Measurements from ENCODE around the gene RFT1. TPM values are rescaled to one million over a fixed set of nuclear protein-coding genes. Genes with fewer than 3 reads are reported as not detected.

The RFT1 gene
- total and polyA plus RNA-seq, 5 donors = 7.0 to 12.9 (median 12.4) TPM

- Histone ChIP-seq H3K9me3 (ENCODE audit: control insufficient read depth, low read length) (no peaks in the 10 kb centered on the region), H3K4me1 (ENCODE audit: control insufficient read depth, insufficient read depth, low read length) (no peaks in the 10 kb centered on the region), H3K4me3 (ENCODE audit: low read length) (no peak overlapping the region), H3K27me3 (ENCODE audit: control insufficient read depth, insufficient read depth) (no peaks in the 10 kb centered on the region), H3K27ac (ENCODE audit: low read length) (peak overlapping the region; percentile 82)
- intact Hi-C loops (cut with DNase I) = no loop called here
- whole genome bisulfite sequencing = 45% methylated on average over 8 of the region's 8 CpGs
- peak; percentile 65 to 68 for ATAC-seq
- DNase-seq = peak; percentile 71 to 89 (median 88)
Measured at GRCh38 chr3:53083521-53083920, 46.7 kb downstream of the RFT1 start.

- DNase-seq (no peak), ATAC-seq (no peak)
- 82% methylated on average over 8 of the region's 8 CpGs for WGBS
- Histone ChIP-seq H3K27me3 (ENCODE audit: control insufficient read depth, insufficient read depth) (no peaks in the 10 kb centered on the region), H3K9me3 (ENCODE audit: control insufficient read depth, low read length) (no peaks in the 10 kb centered on the region), H3K27ac (ENCODE audit: low read length) (no peak overlapping the region), H3K4me1 (ENCODE audit: control insufficient read depth, insufficient read depth, low read length) (no peaks in the 10 kb centered on the region), H3K4me3 (ENCODE audit: low read length) (no peak overlapping the region)
- intact Hi-C loops (cut with DNase I) = no loop called here
Measured at GRCh38 chr3:53082736-53083135, 47.5 kb downstream of the RFT1 start.

GRCh38 chr3:53081318-53081717, 48.9 kb downstream of the RFT1 start:
- Histone ChIP-seq H3K27ac (ENCODE audit: low read length) (no peak overlapping the region), H3K9me3 (ENCODE audit: control insufficient read depth, low read length) (no peaks in the 10 kb centered on the region), H3K4me1 (ENCODE audit: control insufficient read depth, insufficient read depth, low read length) (no peaks in the 10 kb centered on the region), H3K27me3 (ENCODE audit: control insufficient read depth, insufficient read depth) (no peaks in the 10 kb centered on the region), H3K4me3 (ENCODE audit: low read length) (no peak overlapping the region)
- 90% methylated on average over 5 of the region's 5 CpGs for WGBS
- intact Hi-C loops (cut with DNase I) = no loop called here
- no peak for ATAC-seq
- DNase-seq = no peak

- no peaks in the 10 kb centered on the region for H3K9me3 ChIP-seq (ENCODE audit: control insufficient read depth, low read length)
- no peaks in the 10 kb centered on the region for H3K4me1 ChIP-seq (ENCODE audit: control insufficient read depth, insufficient read depth, low read length)
- WGBS = 84% methylated on average over 7 of the region's 7 CpGs
- H3K4me3 ChIP-seq (ENCODE audit: low read length) = no peak overlapping the region
- no peak for DNase-seq
- no peak overlapping the region for H3K27ac ChIP-seq (ENCODE audit: low read length)
- ATAC-seq = no peak
- no peaks in the 10 kb centered on the region for H3K27me3 ChIP-seq (ENCODE audit: control insufficient read depth, insufficient read depth)
- intact Hi-C loops (cut with DNase I) = no loop called here
Measured at GRCh38 chr3:53080612-53081205, 49.5 kb downstream of the RFT1 start.

GRCh38 chr3:53079791-53080555, 50.3 kb downstream of the RFT1 start:
- H3K27me3 ChIP-seq (ENCODE audit: control insufficient read depth, insufficient read depth) = no peaks in the 10 kb centered on the region
- DNase-seq (no peak), ATAC-seq (no peak)
- no peak overlapping the region for H3K4me3 ChIP-seq (ENCODE audit: low read length)
- H3K4me1 ChIP-seq (ENCODE audit: control insufficient read depth, insufficient read depth, low read length) = no peaks in the 10 kb centered on the region
- intact Hi-C loops (cut with DNase I) = loop anchor here in 3 of 4 donors (10.0 kb wide), 3 partner anchors 135 to 335 kb away; no protein-coding TSS in a partner anchor
- no peaks in the 10 kb centered on the region for H3K9me3 ChIP-seq (ENCODE audit: control insufficient read depth, low read length)
- no peak overlapping the region for H3K27ac ChIP-seq (ENCODE audit: low read length)
- 88% methylated on average over 12 of the region's 12 CpGs for WGBS

- whole genome bisulfite sequencing = 92% methylated on average over 6 of the region's 6 CpGs
- DNase-seq (no peak), ATAC-seq (no peak)
Measured at GRCh38 chr3:53079147-53079546, 51.1 kb downstream of the RFT1 start.

GRCh38 chr3:53078656-53079055, 51.6 kb downstream of the RFT1 start:
- 88% methylated on average over 3 of the region's 3 CpGs for WGBS
- Histone ChIP-seq H3K4me1 (ENCODE audit: control insufficient read depth, insufficient read depth, low read length) (no peaks in the 10 kb centered on the region), H3K9me3 (ENCODE audit: control insufficient read depth, low read length) (no peaks in the 10 kb centered on the region), H3K4me3 (ENCODE audit: low read length) (no peak overlapping the region), H3K27me3 (ENCODE audit: control insufficient read depth, insufficient read depth) (no peaks in the 10 kb centered on the region), H3K27ac (ENCODE audit: low read length) (no peak overlapping the region)
- DNase-seq = no peak
- intact Hi-C loops (cut with DNase I) = loop anchor here in 3 of 4 donors (10.0 kb wide), 3 partner anchors 134 to 334 kb away; no protein-coding TSS in a partner anchor
- no peak for ATAC-seq

More at GRCh38 chr3:53079147-53079546, 51.1 kb downstream of the RFT1 start:
- Histone ChIP-seq H3K4me1 (ENCODE audit: control insufficient read depth, insufficient read depth, low read length) (no peaks in the 10 kb centered on the region), H3K9me3 (ENCODE audit: control insufficient read depth, low read length) (no peaks in the 10 kb centered on the region), H3K27ac (ENCODE audit: low read length) (no peak overlapping the region), H3K4me3 (ENCODE audit: low read length) (no peak overlapping the region), H3K27me3 (ENCODE audit: control insufficient read depth, insufficient read depth) (no peaks in the 10 kb centered on the region)
- intact Hi-C loops (cut with DNase I) = loop anchor here in 3 of 4 donors (10.0 kb wide), 3 partner anchors 134 to 334 kb away; no protein-coding TSS in a partner anchor

- Histone ChIP-seq H3K9me3 (ENCODE audit: control insufficient read depth, low read length) (no peaks in the 10 kb centered on the region), H3K27ac (ENCODE audit: low read length) (no peak overlapping the region), H3K4me1 (ENCODE audit: control insufficient read depth, insufficient read depth, low read length) (no peaks in the 10 kb centered on the region), H3K27me3 (ENCODE audit: control insufficient read depth, insufficient read depth) (no peaks in the 10 kb centered on the region), H3K4me3 (ENCODE audit: low read length) (no peak overlapping the region)
- intact Hi-C loops (cut with DNase I) = loop anchor here in 3 of 4 donors (10.0 kb wide), 3 partner anchors 133 to 333 kb away; no protein-coding TSS in a partner anchor
- WGBS = 88% methylated on average over 10 of the region's 10 CpGs
- ATAC-seq = no peak
- DNase-seq = no peak
Measured at GRCh38 chr3:53077476-53078220, 52.6 kb downstream of the RFT1 start.

- 77% methylated on average over 3 of the region's 3 CpGs for WGBS
- intact Hi-C loops (cut with DNase I) = loop anchor here in 3 of 4 donors (10.0 kb wide), 3 partner anchors 131 to 331 kb away; no protein-coding TSS in a partner anchor
- no peak overlapping the region for H3K4me3 ChIP-seq (ENCODE audit: low read length)
Measured at GRCh38 chr3:53075743-53076140, 54.5 kb downstream of the RFT1 start.

GRCh38 chr3:53074761-53075742, 55.2 kb downstream of the RFT1 start:
- WGBS = 75% methylated on average over 9 of the region's 9 CpGs
- Histone ChIP-seq H3K4me1 (ENCODE audit: control insufficient read depth, insufficient read depth, low read length) (peaks cover 4% of the 10 kb centered on the region), H3K9me3 (ENCODE audit: control insufficient read depth, low read length) (no peaks in the 10 kb centered on the region), H3K27me3 (ENCODE audit: control insufficient read depth, insufficient read depth) (no peaks in the 10 kb centered on the region), H3K4me3 (ENCODE audit: low read length) (no peak overlapping the region), H3K27ac (ENCODE audit: low read length) (no peak overlapping the region)
- ATAC-seq = no peak
- intact Hi-C loops (cut with DNase I) = loop anchor here in 3 of 4 donors (5.0 to 10.0 kb wide), 4 partner anchors 130 to 330 kb away; no protein-coding TSS in a partner anchor
- DNase-seq = no peak

More at GRCh38 chr3:53075743-53076140, 54.5 kb downstream of the RFT1 start:
- no peaks in the 10 kb centered on the region for H3K9me3 ChIP-seq (ENCODE audit: control insufficient read depth, low read length)
- no peak overlapping the region for H3K27ac ChIP-seq (ENCODE audit: low read length)
- H3K27me3 ChIP-seq (ENCODE audit: control insufficient read depth, insufficient read depth) = no peaks in the 10 kb centered on the region
- ATAC-seq = no peak
- H3K4me1 ChIP-seq (ENCODE audit: control insufficient read depth, insufficient read depth, low read length) = peaks cover 4% of the 10 kb centered on the region
- no peak for DNase-seq

All from right cardiac atrium (tissue), 5 donors.